CD4-positive, alpha-beta T cell (primary cell): ENCODE data around the gene EVA1A. TPM values are rescaled to one million over a fixed set of nuclear protein-coding genes. Genes with fewer than 3 reads are reported as not detected.

Experiments used
- ATAC-seq: fragments of 200-7000 bp; cut with Tn5 transposase; one replicate; pipeline ENCODE4 v1.10.0; 2022; ENCODE audit warnings: mild to moderate bottlenecking; ENCODE audit not compliant: poor library complexity
- CTCF ChIA-PET: fragments of 350-600 bp; sonication (Branson Sonifier 250); formaldehyde crosslinking; loops from one replicate; lab custom pipeline; 2021; ENCODE audit warnings: antibody characterized with exemption, inconsistent platforms; lab: Charles Lee
- POLR2A ChIA-PET: fragments of 350-600 bp; sonication (Branson Sonifier 250); formaldehyde crosslinking; loops from one replicate; lab custom pipeline; 2021; ENCODE audit warnings: antibody characterized with exemption, inconsistent platforms; lab: Charles Lee
- DNase-seq, 14 experiments: peaks; one replicate each; pipeline ENCODE4 v3.0.0-alpha.2; 2013 to 2020; ENCODE audit warnings: mixed read lengths in 2 of 14
- H3K27ac ChIP-seq, 2 donors: one replicate each; pipeline versions ENCODE4 v1.5.1 to v1.7.0; 2013; ENCODE audit warnings: low read length in 2 of 2, low read depth in 1 of 2, mild to moderate bottlenecking in 1 of 2
- H3K27me3 ChIP-seq, 2 experiments: 1 replicate in 1 of 2; 2 replicates in 1 of 2; pipeline versions ENCODE4 v1.6.1 to v1.7.0; 2013; ENCODE audit warnings: low read length in 2 of 2, control low read depth in 1 of 2, mild to moderate bottlenecking in 1 of 2, moderate library complexity in 1 of 2; ENCODE audit not compliant: insufficient read depth in 2 of 2, control insufficient read depth in 1 of 2
- H3K36me3 ChIP-seq: one replicate; pipeline ENCODE4 v1.6.1; 2013; ENCODE audit warnings: low read length, control low read depth; ENCODE audit not compliant: insufficient read depth
- H3K4me1 ChIP-seq: one replicate; pipeline ENCODE4 v1.6.1; 2013; ENCODE audit warnings: low read length, control low read depth; ENCODE audit not compliant: insufficient read depth
- H3K4me3 ChIP-seq: one replicate; pipeline ENCODE4 v1.5.1; 2013; ENCODE audit warnings: mild to moderate bottlenecking, low read length, moderate library complexity
- H3K9me3 ChIP-seq, 2 experiments: 1 replicate in 1 of 2; 2 replicates in 1 of 2; pipeline versions ENCODE4 v1.6.1 to v1.7.0; 2013; ENCODE audit warnings: low read length in 2 of 2, mild to moderate bottlenecking in 2 of 2, control low read depth in 1 of 2, moderate library complexity in 1 of 2; ENCODE audit not compliant: control insufficient read depth in 1 of 2, insufficient read depth in 1 of 2
- H3K27ac Mint-ChIP-seq: one replicate; pipeline ENCODE4 v1.8.0; 2020; ENCODE audit warnings: mixed read lengths
- H3K27me3 Mint-ChIP-seq: one replicate; pipeline ENCODE4 v1.8.0; 2021; ENCODE audit warnings: mixed read lengths
- H3K36me3 Mint-ChIP-seq: one replicate; pipeline ENCODE4 v1.8.0; 2021; ENCODE audit warnings: low read depth, mixed read lengths
- H3K4me1 Mint-ChIP-seq: one replicate; pipeline ENCODE4 v1.8.0; 2021; ENCODE audit warnings: low read depth, mixed read lengths
- H3K4me3 Mint-ChIP-seq: one replicate; pipeline ENCODE4 v1.8.0; 2020; ENCODE audit warnings: mild to moderate bottlenecking, mixed read lengths
- H3K9me3 Mint-ChIP-seq: one replicate; pipeline ENCODE4 v1.8.0; 2020; ENCODE audit warnings: mixed read lengths
- intact Hi-C, 2 experiments: fragments of 100-400 bp; cut with DNase I in 1 of 2; cut with micrococcal nuclease in 1 of 2; formaldehyde crosslinking; loops; one replicate each; pipeline versions ENCODE4 v1.15.1 to v1.9.0; 2023 to 2025; cut with DNase I, micrococcal nuclease
- polyA plus RNA-seq, 2 donors: library from polyadenylated mRNA; unstranded; fragments of 120-200 nt; gene quantifications; one replicate each; pipeline ENCODE4 v1.2.1, GENCODE V29; 2013
- total RNA-seq, 174 experiments: library from RNA in 2 of 174; stranded (reverse) in 2 of 174; gene quantifications; one replicate each; pipeline ENCODE4 v1.2.3 and lab custom pipeline; 2021 to 2026
- TF ChIP-seq, protein P1 (sequence below): fragments of 200-600 bp; IDR thresholded peaks from one replicate; pipeline ENCODE4 v1.8.0; 2022; ENCODE audit warnings: antibody characterized with exemption, mild to moderate bottlenecking

The EVA1A gene, protein sequence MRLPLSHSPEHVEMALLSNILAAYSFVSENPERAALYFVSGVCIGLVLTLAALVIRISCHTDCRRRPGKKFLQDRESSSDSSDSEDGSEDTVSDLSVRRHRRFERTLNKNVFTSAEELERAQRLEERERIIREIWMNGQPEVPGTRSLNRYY
- total RNA-seq = not detected
- 0.32 TPM for polyA plus RNA-seq (2013, experiment 1 of 2)
- polyA plus RNA-seq (2013, experiment 2 of 2) = 0.18 TPM
- 0 to 0.32 (median 0.04) reads per million in 172 experiments for total RNA-seq (lab: John Stamatoyannopoulos, UW)

DNA sequence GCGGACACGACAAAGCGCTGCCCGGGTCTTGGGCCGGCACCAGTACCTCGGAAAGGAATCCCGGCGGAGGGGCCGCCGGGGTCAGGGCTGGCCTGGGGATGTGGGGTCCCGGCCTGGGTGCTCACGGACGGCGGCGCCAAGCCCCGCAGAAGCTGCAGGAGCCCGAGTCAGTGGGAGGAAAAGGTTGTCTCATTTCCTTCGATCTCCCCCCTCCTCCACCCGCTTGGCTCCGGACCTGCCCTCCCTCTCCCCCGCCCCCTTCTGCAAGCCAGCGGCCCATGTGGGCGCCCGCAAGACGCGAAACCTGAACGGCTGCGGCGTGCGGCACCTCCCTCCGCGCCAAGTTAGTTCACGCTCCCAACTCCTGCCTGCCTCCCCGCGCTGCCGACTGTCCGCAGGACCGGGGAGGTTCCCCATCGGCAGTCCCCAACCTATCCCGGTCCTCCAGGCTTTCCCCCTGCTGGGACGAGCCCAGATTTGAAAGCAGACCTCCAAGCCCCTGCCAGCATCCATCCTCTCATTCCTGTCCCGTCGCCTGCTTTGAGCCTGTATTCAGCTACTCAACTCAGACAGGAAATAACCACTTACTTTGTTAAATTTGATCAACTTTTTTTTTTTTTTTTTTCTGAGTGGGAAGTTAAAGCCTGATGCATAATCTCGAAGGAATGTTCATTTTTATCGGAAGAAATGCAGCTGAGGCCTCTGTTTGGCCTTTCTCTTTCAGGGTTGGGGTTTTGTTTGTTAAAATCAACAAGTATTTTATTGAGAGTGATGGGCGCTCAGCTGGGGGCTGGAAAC lies at the start of gene EVA1A:
EVA1A (minus strand) TSS at position 172 of the 798 bp plus-strand sequence. CDS start 42,799 bp downstream, outside the sequence.
- Histone ChIP-seq H3K9me3 (peaks cover 0 to 7% of the 10 kb centered on the region in 2 experiments), H3K4me3 (peak within 1 kb of the TSS; percentile 28), H3K27ac (no peak within 1 kb of the TSS), H3K27me3 (peaks cover 9 to 51% of the 10 kb centered on the region in 2 experiments), H3K36me3 (no peaks in the 10 kb centered on the region), H3K4me1 (peaks cover 9% of the 10 kb centered on the region)
- Mint-ChIP-seq H3K9me3 (no peaks in the 10 kb centered on the region), H3K4me3 (peak within 1 kb of the TSS; percentile 92), H3K27ac (no peak within 1 kb of the TSS), H3K4me1 (peaks cover 19% of the 10 kb centered on the region), H3K27me3 (peaks cover 50% of the 10 kb centered on the region), H3K36me3 (no peaks in the 10 kb centered on the region)
- TF ChIP-seq, protein P1, sequence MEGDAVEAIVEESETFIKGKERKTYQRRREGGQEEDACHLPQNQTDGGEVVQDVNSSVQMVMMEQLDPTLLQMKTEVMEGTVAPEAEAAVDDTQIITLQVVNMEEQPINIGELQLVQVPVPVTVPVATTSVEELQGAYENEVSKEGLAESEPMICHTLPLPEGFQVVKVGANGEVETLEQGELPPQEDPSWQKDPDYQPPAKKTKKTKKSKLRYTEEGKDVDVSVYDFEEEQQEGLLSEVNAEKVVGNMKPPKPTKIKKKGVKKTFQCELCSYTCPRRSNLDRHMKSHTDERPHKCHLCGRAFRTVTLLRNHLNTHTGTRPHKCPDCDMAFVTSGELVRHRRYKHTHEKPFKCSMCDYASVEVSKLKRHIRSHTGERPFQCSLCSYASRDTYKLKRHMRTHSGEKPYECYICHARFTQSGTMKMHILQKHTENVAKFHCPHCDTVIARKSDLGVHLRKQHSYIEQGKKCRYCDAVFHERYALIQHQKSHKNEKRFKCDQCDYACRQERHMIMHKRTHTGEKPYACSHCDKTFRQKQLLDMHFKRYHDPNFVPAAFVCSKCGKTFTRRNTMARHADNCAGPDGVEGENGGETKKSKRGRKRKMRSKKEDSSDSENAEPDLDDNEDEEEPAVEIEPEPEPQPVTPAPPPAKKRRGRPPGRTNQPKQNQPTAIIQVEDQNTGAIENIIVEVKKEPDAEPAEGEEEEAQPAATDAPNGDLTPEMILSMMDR = no peak
- ChIA-PET POLR2A (no interaction called here), CTCF (no interaction called here)
- intact Hi-C loops = no loop called here
- DNase-seq = peak in 1 of 14 experiments; percentile 9
- no peak for ATAC-seq

DNA sequence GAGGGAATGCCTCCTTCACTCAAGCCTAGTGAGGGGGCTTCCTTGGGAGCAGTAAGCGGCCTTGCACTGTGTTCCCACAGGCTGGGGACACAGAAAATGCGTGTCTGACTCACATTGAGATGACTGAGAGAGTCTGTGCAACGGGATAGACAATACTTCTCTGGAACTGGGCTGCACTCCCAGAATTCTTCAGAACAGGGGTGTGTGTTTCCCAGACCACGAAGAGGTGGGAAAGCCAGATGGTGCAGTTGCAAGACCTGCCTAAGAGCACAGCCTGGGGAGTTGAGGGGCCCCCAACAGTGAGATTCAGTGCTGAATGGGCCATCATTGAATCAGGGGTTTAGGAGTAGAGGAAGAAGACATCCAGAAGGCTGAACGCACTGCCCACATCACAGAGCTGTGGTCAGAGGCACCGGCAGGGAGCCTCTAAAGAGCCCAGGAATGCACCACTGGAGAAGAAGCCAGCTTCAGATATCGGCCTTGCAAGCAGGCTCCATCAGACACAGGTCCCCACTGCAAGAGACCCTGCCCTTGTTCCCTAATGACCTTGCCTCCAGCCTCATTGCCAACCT lies 49.3 kb upstream of the EVA1A start:
- no peak overlapping the region for H3K4me3 Mint-ChIP-seq
- ChIA-PET POLR2A (no interaction called here), CTCF (interaction anchor here (1.1 kb wide), 1 partner anchor 690 kb away, joined by 4 read pairs; no protein-coding TSS in a partner anchor)
- H3K9me3 Mint-ChIP-seq = no peaks in the 10 kb centered on the region
- Histone ChIP-seq H3K4me3 (no peak overlapping the region), H3K36me3 (no peaks in the 10 kb centered on the region), H3K4me1 (peaks cover 4% of the 10 kb centered on the region), H3K9me3 (no peaks in the 10 kb centered on the region), H3K27me3 (peaks cover 27% of the 10 kb centered on the region in 2 experiments), H3K27ac (no peak overlapping the region)
- no peak overlapping the region for H3K27ac Mint-ChIP-seq
- DNase-seq = no peak
- H3K36me3 Mint-ChIP-seq = no peaks in the 10 kb centered on the region
- intact Hi-C loops = loop anchor here (1.0 to 10.0 kb wide), 4 partner anchors 545 to 918 kb away; no protein-coding TSS in a partner anchor
- no peak for ATAC-seq
- H3K27me3 Mint-ChIP-seq = peaks cover 76% of the 10 kb centered on the region
- H3K4me1 Mint-ChIP-seq = no peaks in the 10 kb centered on the region
- TF ChIP-seq, protein P1 = no peak

DNA sequence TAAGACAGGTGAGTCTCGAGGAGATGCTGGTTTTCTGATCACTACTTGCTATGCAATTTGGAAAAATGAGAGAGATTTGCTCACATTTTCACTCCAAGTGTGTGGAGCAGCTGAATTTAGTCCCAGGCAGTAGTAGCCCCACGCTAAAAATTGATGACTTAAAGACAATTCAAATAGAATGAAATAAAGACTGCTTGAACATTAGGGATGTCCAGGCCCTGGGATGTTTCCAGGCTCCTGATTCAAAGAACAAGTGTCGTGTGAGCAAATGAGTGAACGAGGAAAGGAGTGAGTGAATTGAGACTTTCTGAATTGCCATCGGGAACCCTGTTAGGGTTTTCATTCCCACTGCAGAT lies 48.6 kb upstream of the EVA1A start:
- H3K4me1 Mint-ChIP-seq = no peaks in the 10 kb centered on the region
- no peaks in the 10 kb centered on the region for H3K9me3 ChIP-seq
- POLR2A ChIA-PET = no interaction called here
- H3K4me3 Mint-ChIP-seq = no peak overlapping the region
- DNase-seq (no peak), ATAC-seq (no peak)
- H3K36me3 ChIP-seq = no peaks in the 10 kb centered on the region
- no peaks in the 10 kb centered on the region for H3K9me3 Mint-ChIP-seq
- H3K27me3 Mint-ChIP-seq = peaks cover 81% of the 10 kb centered on the region
- CTCF ChIA-PET = interaction anchor here (1.1 kb wide), 1 partner anchor 690 kb away, joined by 4 read pairs; no protein-coding TSS in a partner anchor
- H3K27ac Mint-ChIP-seq = no peak overlapping the region
- H3K27me3 ChIP-seq = peaks cover 27 to 28% of the 10 kb centered on the region in 2 experiments
- intact Hi-C loops = loop anchor here (1.0 to 10.0 kb wide), 4 partner anchors 545 to 917 kb away; no protein-coding TSS in a partner anchor
- H3K4me3 ChIP-seq = no peak overlapping the region
- H3K27ac ChIP-seq = no peak overlapping the region
- H3K4me1 ChIP-seq = peaks cover 4% of the 10 kb centered on the region
- TF ChIP-seq, protein P1 = peak; percentile 17
- H3K36me3 Mint-ChIP-seq = no peaks in the 10 kb centered on the region
